H1 (cell line): ENCODE data around the gene GLRA1. TPM values are rescaled to one million over a fixed set of nuclear protein-coding genes. Genes with fewer than 3 reads are reported as not detected.

ENCODE experiments used
- CTCF ChIA-PET: fragments of 300-600 bp; sonication (Branson Sonifier 250); formaldehyde crosslinking; loops from one replicate; lab custom pipeline; 2021; ENCODE audit not compliant: partially characterized antibody; lab: Charles Lee
- POLR2A ChIA-PET: fragments of 300-600 bp; sonication (Branson Sonifier 250); formaldehyde crosslinking; loops from one replicate; lab custom pipeline; 2021; ENCODE audit warnings: inconsistent platforms; ENCODE audit not compliant: partially characterized antibody; lab: Charles Lee
- DNase-seq, 2 experiments: peaks; one replicate each; pipeline versions ENCODE4 v3.0.0 to v3.0.0-alpha.2; 2010 to 2022; ENCODE audit warnings: low spot score in 2 of 2, low read depth in 1 of 2, mixed read lengths in 1 of 2
- FAIRE-seq: peaks from 2 replicates; lab custom pipeline; 2011; peaks lifted over from hg19 to GRCh38; lab: Jason Lieb, UNC
- H2AFZ ChIP-seq: 2 replicates; pipeline ENCODE4 v1.8.1; 2012; ENCODE audit warnings: low read length, inconsistent platforms
- H2AK5ac ChIP-seq: 2 replicates; pipeline ENCODE4 v1.6.1; 2013; ENCODE audit warnings: low read depth, low read length
- H2BK120ac ChIP-seq: replicated peaks from 2 replicates; pipeline ENCODE3; 2013; ENCODE audit warnings: low read depth, low read length, inconsistent platforms
- H2BK12ac ChIP-seq: 2 replicates; pipeline ENCODE4 v1.6.1; 2013; ENCODE audit warnings: low read depth, low read length
- H2BK15ac ChIP-seq: 2 replicates; pipeline ENCODE4 v1.6.1; 2013; ENCODE audit warnings: low read length
- H2BK20ac ChIP-seq: 2 replicates; pipeline ENCODE4 v1.6.1; 2013; ENCODE audit warnings: low read length
- H2BK5ac ChIP-seq: 2 replicates; pipeline ENCODE4 v1.6.1; 2013; ENCODE audit warnings: low read depth, low read length
- H3K14ac ChIP-seq: 2 replicates; pipeline ENCODE4 v1.6.1; 2013; ENCODE audit warnings: inconsistent platforms; ENCODE audit not compliant: insufficient read length
- H3K18ac ChIP-seq: 2 replicates; pipeline ENCODE4 v1.6.1; 2013; ENCODE audit warnings: low read length; ENCODE audit errors: extremely low read depth
- H3K23ac ChIP-seq: 2 replicates; pipeline ENCODE4 v1.6.1; 2013; ENCODE audit warnings: inconsistent platforms; ENCODE audit not compliant: insufficient read length
- H3K23me2 ChIP-seq: 2 replicates; pipeline ENCODE4 v1.6.1; 2013; ENCODE audit warnings: low read depth, low read length
- H3K27ac ChIP-seq: 2 replicates; pipeline ENCODE4 v1.6.1; 2011; ENCODE audit warnings: low read depth, low read length, inconsistent platforms
- H3K27me3 ChIP-seq, 4 experiments: replicated peaks in 1 of 4; 1 replicate in 1 of 4; 2 replicates in 3 of 4; pipeline versions ENCODE4 v1.6.1 to v1.8.1; 2011 to 2013; ENCODE audit warnings: low read length in 3 of 4, mild to moderate bottlenecking in 3 of 4, inconsistent platforms in 2 of 4, mixed read lengths in 2 of 4, moderate library complexity in 1 of 4; ENCODE audit not compliant: control insufficient read depth in 3 of 4, insufficient read depth in 3 of 4; ENCODE audit errors: extremely low read depth in 1 of 4
- H3K36me3 ChIP-seq, 4 experiments: 2 replicates each; pipeline versions ENCODE4 v1.6.1 to v1.8.1; 2011 to 2013; ENCODE audit warnings: mild to moderate bottlenecking in 4 of 4, low read length in 3 of 4, moderate library complexity in 2 of 4, control low read depth in 1 of 4, inconsistent platforms in 1 of 4; ENCODE audit not compliant: insufficient read depth in 4 of 4, control insufficient read depth in 2 of 4
- H3K4ac ChIP-seq: replicated peaks from 2 replicates; pipeline ENCODE3; 2013; ENCODE audit warnings: low read length, low read depth, mixed read lengths, inconsistent platforms; ENCODE audit not compliant: insufficient read length
- H3K4me1 ChIP-seq, 4 experiments: replicated peaks in 1 of 4; 1 replicate in 1 of 4; 2 replicates in 3 of 4; pipeline versions ENCODE4 v1.6.1 to v1.8.1; 2011 to 2013; ENCODE audit warnings: low read length in 3 of 4, inconsistent platforms in 2 of 4, mixed read lengths in 1 of 4; ENCODE audit not compliant: insufficient read depth in 4 of 4, control insufficient read depth in 3 of 4
- H3K4me2 ChIP-seq, 2 experiments: 2 replicates each; pipeline versions ENCODE4 v1.6.1 to v1.8.1; 2011 to 2013; ENCODE audit warnings: low read depth in 2 of 2, low read length in 2 of 2, control low read depth in 1 of 2, inconsistent platforms in 1 of 2, mild to moderate bottlenecking in 1 of 2; ENCODE audit not compliant: insufficient read depth in 1 of 2
- H3K4me3 ChIP-seq, 4 experiments: fragments of 200-600, 300-600 bp in 1 of 4; sonication (generic), shearing (Covaris generic), sonication (Bioruptor Twin) in 1 of 4; 2 replicates each; pipeline versions ENCODE4 v1.5.1 to v1.8.1; 2011 to 2016; ENCODE audit warnings: low read length in 4 of 4, low read depth in 3 of 4, control low read depth in 2 of 4, inconsistent platforms in 2 of 4, mild to moderate bottlenecking in 2 of 4, mixed read lengths in 1 of 4, moderate library complexity in 1 of 4; ENCODE audit not compliant: insufficient read depth in 2 of 4; ENCODE audit errors: extremely low read depth in 1 of 4
- H3K56ac ChIP-seq: replicated peaks from 2 replicates; pipeline ENCODE3; 2013; ENCODE audit warnings: low read depth, mild to moderate bottlenecking, mixed read lengths, low read length, inconsistent platforms; ENCODE audit not compliant: insufficient read length
- H3K79me1 ChIP-seq: 2 replicates; pipeline ENCODE4 v1.6.1; 2013; ENCODE audit warnings: low read depth, low read length, control low read depth
- H3K79me2 ChIP-seq, 2 experiments: 2 replicates each; pipeline versions ENCODE4 v1.6.1 to v1.8.1; 2012 to 2013; ENCODE audit warnings: low read length in 2 of 2, mild to moderate bottlenecking in 2 of 2, inconsistent platforms in 1 of 2; ENCODE audit not compliant: insufficient read depth in 2 of 2, control insufficient read depth in 1 of 2
- H3K9ac ChIP-seq, 4 experiments: replicated peaks in 1 of 4; 1 replicate in 1 of 4; 2 replicates in 3 of 4; pipeline versions ENCODE4 v1.6.1 to v1.8.1; 2011 to 2013; ENCODE audit warnings: low read depth in 3 of 4, low read length in 3 of 4, control low read depth in 2 of 4, mild to moderate bottlenecking in 2 of 4, moderate library complexity in 2 of 4, inconsistent platforms in 1 of 4; ENCODE audit errors: extremely low read depth in 1 of 4
- H3K9me3 ChIP-seq, 2 experiments: 2 replicates each; pipeline versions ENCODE4 v1.6.1 to v1.8.1; 2012 to 2013; ENCODE audit warnings: mild to moderate bottlenecking in 2 of 2, moderate library complexity in 2 of 2, control low read depth in 1 of 2, inconsistent platforms in 1 of 2, low read depth in 1 of 2, low read length in 1 of 2, mixed read lengths in 1 of 2; ENCODE audit not compliant: insufficient read depth in 2 of 2
- H4K20me1 ChIP-seq, 2 experiments: replicated peaks in 1 of 2; 2 replicates each; pipeline versions ENCODE3 to v1.8.1; 2011 to 2013; ENCODE audit warnings: inconsistent platforms in 2 of 2, low read length in 2 of 2, mild to moderate bottlenecking in 1 of 2; ENCODE audit not compliant: insufficient read depth in 2 of 2, control insufficient read depth in 1 of 2
- H4K5ac ChIP-seq: 2 replicates; pipeline ENCODE4 v1.6.1; 2013; ENCODE audit warnings: low read length, low read depth, mixed read lengths, inconsistent platforms; ENCODE audit not compliant: insufficient read length
- H4K8ac ChIP-seq: 2 replicates; pipeline ENCODE4 v1.8.0; 2013; ENCODE audit warnings: mild to moderate bottlenecking, moderate library complexity, low read length, inconsistent platforms; ENCODE audit not compliant: insufficient read depth; ENCODE audit errors: extremely low read depth
- H4K91ac ChIP-seq: replicated peaks from 2 replicates; pipeline ENCODE3; 2013; ENCODE audit warnings: low read length, mixed read lengths, inconsistent platforms; ENCODE audit not compliant: insufficient read length
- TAF1 ChIP-seq: IDR thresholded peaks from 2 replicates; pipeline ENCODE4 v1.6.1; 2011; ENCODE audit warnings: mild to moderate bottlenecking, low read depth, low read length
- WGBS, 2 experiments: shearing (Covaris generic) in 1 of 2; methylation state at CpG; one replicate each; pipeline versions ENCODE4 v1.1.6 to v1.1.7; 2013 to 2015; ENCODE audit warnings: low lambda C conversion rate in 2 of 2, mixed read lengths in 2 of 2, inconsistent platforms in 1 of 2, low coverage in 1 of 2, missing lambda C conversion rate in 1 of 2; ENCODE audit not compliant: insufficient replicate concordance in 2 of 2, insufficient coverage in 1 of 2, insufficient read length in 1 of 2; ENCODE audit errors: extremely low coverage in 1 of 2, missing lambda C conversion rate in 1 of 2; 5-methylcytosine and 5-hydroxymethylcytosine counted together
- polyA plus RNA-seq, 7 experiments: library from polyadenylated mRNA; depleted of rRNA in 3 of 7; stranded (reverse) in 5 of 7; unstranded in 2 of 7; fragments of >200 nt in 5 of 7; fragments of 200-250 nt in 2 of 7; gene quantifications; 1 replicate in 5 of 7; 2 replicates in 1 of 7; 4 replicates in 1 of 7; pipeline versions ENCODE4 v1.2.1 to v1.2.3, GENCODE V29; 2011 to 2013; ENCODE audit warnings: missing spikeins in 2 of 7, mixed read lengths in 2 of 7
- total RNA-seq: library from RNA; stranded (reverse); fragmentation: NEBNext Ultra II Directional; extraction: Animal tissue kit (Norgen Biotek cat#: 25700); gene quantifications from 2 replicates; pipeline ENCODE4 v1.2.1, GENCODE V29; 2021
- TF ChIP-seq, protein P1 (sequence below): IDR thresholded peaks from 2 replicates; pipeline ENCODE4 v1.6.1; 2012; ENCODE audit warnings: inconsistent platforms

Gene GLRA1
- total and polyA plus RNA-seq, 2 of the 8 experiments (the other 6 are each of a cell fraction or from before 2014, with no cell fraction given) = not detected

DNA sequence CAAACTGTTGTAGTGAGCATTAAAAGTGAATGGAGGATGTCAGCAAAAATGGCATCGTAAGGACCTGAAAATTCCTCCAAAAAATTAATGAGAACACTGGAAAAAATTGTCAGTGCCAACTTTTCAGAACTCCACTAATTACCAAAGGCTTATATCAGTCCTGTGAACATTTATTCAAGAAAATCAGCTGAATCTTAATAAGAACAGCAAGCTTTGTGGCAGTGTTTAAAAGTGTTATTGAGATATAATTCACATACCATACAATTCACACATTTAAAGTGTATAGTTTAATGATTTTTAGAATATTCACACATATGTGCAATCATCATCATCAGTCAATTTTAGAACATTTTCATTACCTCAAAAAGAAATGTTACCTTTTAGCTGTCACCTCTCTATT, 95.3 kb downstream of the GLRA1 start:
- 85% methylated on average over 1 of the region's 1 CpG; no CpG with 5 or more reads in 1 of the 2 experiments for WGBS, 2 experiments
- TF ChIP-seq, protein P1, sequence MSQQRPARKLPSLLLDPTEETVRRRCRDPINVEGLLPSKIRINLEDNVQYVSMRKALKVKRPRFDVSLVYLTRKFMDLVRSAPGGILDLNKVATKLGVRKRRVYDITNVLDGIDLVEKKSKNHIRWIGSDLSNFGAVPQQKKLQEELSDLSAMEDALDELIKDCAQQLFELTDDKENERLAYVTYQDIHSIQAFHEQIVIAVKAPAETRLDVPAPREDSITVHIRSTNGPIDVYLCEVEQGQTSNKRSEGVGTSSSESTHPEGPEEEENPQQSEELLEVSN = no peak
- TF ChIP-seq TAF1 = no peak

More for the DNA sequence above, 95.3 kb downstream of the GLRA1 start:
- Histone ChIP-seq H3K4me1 (peaks cover 0 to 4% (median 1%) of the 10 kb centered on the region in 4 experiments; a peak in 3 of 7 replicates), H3K79me1 (no peaks in the 10 kb centered on the region), H2BK120ac (no peak overlapping the region), H3K14ac (no peak overlapping the region), H3K27ac (no peak overlapping the region), H3K23ac (no peak overlapping the region), H3K4me3 (no peak overlapping the region), H2BK15ac (no peak overlapping the region), H3K4me2 (no peak overlapping the region), H3K9me3 (peaks cover 12 to 24% of the 10 kb centered on the region in 2 experiments; a peak in 3 of 4 replicates), H3K23me2 (no peaks in the 10 kb centered on the region; the same call in 1 of the 2 replicates), H2BK5ac (no peak overlapping the region), H3K4ac (no peak overlapping the region), H3K18ac (no peak overlapping the region), H2BK20ac (no peak overlapping the region), H3K27me3 (no peaks in the 10 kb centered on the region), H3K56ac (no peak overlapping the region), H4K91ac (no peak overlapping the region), H3K79me2 (no peaks in the 10 kb centered on the region), H2BK12ac (no peak overlapping the region), H2AK5ac (no peak overlapping the region), H4K5ac (no peak overlapping the region), H3K36me3 (peaks cover 0 to 6% (median 0%) of the 10 kb centered on the region in 4 experiments; a peak in 3 of 8 replicates), H3K9ac (no peak overlapping the region), H4K8ac (no peak overlapping the region), H4K20me1 (no peaks in the 10 kb centered on the region), H2AFZ (no peak overlapping the region)
- ChIA-PET POLR2A (no interaction called here), CTCF (interaction anchor here (0.6 to 10.8 kb wide), 5 partner anchors 29 to 520 kb away, joined by 3 to 193 read pairs (median 3); no protein-coding TSS in a partner anchor)
- FAIRE-seq (no peak), DNase-seq (no peak)
